Gastrocnemius medialis (tissue), 4 donors: Measurements from ENCODE around the gene CLCF1.

ENCODE experiments used
- CTCF ChIP-seq, 5 experiments: fragments of 450-650 bp in 3 of 5; fragments of 200-600 bp in 2 of 5; sonication (generic) in 2 of 5; IDR thresholded peaks in 4 of 5; conservative IDR thresholded peaks in 1 of 5; 1 replicate in 4 of 5; 2 replicates in 1 of 5; pipeline ENCODE4 v1.5.1; 2016 to 2019; ENCODE audit warnings: antibody characterized with exemption in 5 of 5, mild to moderate bottlenecking in 3 of 5, moderate library complexity in 3 of 5
- POLR2A ChIP-seq, 2 donors: fragments of 450-650 bp; IDR thresholded peaks; one replicate each; pipeline ENCODE4 v1.6.1; 2017; ENCODE audit warnings: antibody characterized with exemption in 2 of 2, mild to moderate bottlenecking in 2 of 2, moderate library complexity in 2 of 2

- TF ChIP-seq CTCF (IDR thresholded peaks at IDR 0.05 in 4 of 5, conservative IDR thresholded peaks at IDR 0.05 in 1 of 5) (no peak), POLR2A (IDR thresholded peaks at IDR 0.05) (no peak)
Measured at GRCh38 chr11:67378544-67378943, 5.1 kb upstream of the CLCF1 start.
